ENCODE measurements around the gene FBXO10.
"Not testable (repeated sequence)": the region's sequence is repeated elsewhere in the genome, so short reads cannot be mapped to it uniquely, and the experiment has no call there.

FBXO10 gene

GRCh38 chr9:37510053-37510452, 66.1 kb downstream of the FBXO10 start:
- DNase-seq = not testable (repeated sequence)

GRCh38 chr9:37509536-37509935, 66.6 kb downstream of the FBXO10 start:
- no peak for DNase-seq

DNA sequence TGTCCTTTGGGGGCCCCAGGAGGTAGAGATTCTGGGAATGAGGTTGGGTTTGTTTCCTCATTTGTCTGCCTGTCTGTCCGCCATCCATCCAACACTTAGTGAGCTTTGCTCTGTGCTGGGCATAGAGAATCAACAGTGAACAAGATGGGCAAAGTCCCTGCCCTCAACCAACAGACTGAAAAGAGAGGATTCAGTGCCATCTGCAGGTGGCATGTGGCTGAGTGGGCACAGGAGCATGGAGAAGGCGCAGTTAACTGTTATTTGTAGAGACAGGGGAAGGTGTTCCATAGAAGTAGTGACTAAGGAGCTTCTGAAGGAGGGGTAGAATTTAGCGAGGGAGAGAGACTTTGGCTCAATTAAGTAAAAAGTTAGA, 67.4 kb downstream of the FBXO10 start:
- DNase-seq = no peak

DNA sequence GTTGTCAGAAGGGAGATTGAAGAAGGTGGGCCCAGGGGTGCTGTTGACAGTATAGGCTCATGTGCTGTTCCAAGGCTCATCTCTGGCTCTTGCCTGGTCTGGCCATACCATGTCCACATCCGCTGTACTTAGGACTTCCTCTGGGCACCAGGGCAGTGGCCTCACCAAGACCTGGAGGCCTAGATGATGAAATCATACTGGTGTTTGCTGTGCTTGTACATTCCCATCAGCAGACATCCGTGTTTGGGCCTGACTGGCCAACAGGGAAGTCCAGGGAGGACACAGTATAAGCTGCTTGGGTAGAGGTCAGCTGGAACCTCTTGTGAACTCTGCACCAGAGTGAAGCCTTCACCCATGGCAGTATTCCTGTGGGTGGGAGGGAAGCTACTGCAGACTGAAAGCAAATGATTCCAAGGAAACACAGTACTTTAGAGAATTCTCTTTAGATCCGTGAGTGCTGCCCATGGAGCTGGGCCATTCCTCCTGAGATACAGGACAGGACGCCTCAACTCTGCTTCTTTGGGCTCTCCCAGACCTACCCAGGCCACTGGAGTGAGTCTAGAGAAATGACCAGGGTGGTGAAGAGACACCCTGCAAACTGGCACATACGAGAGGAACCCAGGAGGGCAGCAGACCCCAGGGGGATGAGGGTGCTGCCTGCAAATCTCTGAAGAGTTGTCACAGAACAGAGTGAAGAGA, 67.9 kb downstream of the FBXO10 start:
- no peak for DNase-seq

DNA sequence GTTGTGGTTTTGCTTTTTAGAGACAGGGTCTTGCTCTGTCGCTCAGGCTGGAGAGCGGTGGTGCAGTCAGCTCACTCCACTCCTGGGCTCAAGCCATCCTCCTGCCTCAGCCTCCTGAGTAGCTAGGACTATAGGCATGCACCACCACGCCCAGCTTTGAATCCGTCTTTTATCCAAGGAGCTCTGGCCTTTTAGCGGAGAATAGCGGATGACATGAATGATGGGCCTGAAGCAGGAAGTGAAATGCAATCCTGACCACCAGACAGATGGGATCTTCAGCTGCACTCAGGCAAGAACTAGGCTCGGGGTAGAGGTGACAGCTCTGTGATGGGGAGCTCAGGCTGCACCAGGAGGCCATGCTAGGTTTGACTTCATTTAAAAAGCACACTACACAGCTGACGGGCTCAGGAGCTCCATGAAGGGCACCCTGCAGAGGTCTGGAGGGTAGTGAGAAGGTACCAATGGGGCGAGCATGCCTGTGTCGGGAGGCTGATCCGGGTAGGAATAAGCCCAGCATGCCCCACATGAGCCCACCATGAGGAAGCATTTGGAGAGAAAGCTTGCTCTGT, 68.5 kb downstream of the FBXO10 start:
- no peak for DNase-seq

DNA sequence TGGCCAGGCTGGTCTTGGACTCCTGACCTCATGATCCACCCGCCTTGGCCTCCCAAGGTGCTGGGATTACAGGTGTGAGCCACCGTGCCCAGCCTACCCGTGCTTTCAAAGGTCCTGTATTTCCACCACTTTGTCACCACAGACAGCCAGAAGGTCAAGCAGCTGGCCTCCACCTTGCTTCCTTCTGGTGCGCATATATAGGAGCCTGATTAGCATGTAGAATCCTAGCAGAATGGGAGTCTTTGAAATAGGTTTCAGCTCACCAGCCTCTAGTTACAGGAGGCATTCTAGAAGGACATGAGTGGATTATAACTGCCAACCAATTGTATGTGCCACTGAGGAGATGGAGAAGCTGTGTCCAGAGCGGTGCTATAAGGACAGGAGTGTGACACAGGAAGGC, 71.6 kb downstream of the FBXO10 start:
- no peak for DNase-seq

DNA sequence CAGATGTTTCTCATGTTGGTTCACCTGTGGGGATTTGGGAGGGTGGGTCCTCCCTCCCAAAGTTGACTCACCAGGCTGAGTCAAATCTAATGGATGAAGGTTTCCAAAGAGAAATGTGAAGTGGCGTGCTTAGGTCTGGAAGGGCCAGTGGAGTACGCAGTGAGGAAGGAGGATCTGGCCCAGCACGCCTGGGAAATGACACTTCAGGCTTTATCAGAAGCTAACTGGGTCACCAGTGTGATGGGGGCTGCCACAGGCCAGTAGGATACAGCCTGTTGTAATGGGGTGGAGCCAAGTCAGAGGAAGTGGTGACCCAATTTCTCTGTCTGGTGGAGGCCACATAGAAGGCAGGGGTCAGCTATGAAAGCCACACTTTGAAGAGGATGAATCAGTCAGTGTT, 72.4 kb downstream of the FBXO10 start:
- DNase-seq = no peak

DNA sequence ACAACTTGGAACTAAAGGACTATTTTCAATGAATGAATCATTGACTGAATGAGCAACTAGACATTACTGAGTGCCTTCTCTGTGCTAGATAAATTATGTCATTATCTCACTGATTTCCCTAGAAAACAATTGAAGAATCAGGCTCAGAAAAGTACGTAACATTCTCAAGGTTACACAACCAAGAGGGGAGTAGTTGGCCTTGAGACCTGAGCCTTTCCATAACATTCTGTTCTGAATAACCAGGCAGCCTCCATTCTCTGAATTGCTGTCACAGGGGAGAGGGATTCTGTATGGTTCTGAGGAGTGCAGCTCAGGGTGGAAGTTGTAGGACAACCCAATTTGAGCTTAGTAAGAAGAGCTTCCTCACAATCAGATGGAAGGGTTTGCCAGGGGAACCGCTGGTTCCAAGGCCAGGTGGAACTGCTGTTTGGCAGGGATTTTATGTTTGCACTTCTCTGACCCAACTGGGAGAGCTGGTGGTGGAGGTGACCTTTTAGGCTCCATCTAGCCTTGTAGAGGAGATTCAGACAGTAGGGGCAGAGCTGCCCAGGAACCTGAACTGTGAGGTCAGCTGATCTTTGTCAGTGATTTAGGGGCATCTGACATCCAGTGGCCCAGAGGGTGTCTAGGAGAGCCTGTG, 74.1 kb downstream of the FBXO10 start:
- no peak for DNase-seq

DNA sequence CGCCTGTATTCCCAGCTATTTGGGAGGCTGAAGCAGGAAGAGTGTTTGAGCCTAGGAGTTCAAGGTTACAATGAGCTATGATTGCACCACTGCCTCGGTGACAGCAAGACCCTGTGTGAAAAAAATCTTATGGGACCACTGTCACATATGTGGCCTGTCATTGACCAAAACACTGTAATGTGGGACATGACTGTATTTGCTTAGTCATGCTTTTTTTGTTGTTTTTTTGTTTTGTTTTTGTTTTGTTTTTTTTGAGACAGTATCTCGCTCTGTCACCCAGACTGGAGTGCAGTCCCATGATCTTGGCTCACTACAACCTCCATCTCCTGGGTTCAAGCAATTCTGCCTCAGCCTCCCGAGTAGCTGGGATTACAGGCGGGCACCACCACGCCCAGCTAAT, 76.9 kb downstream of the FBXO10 start:
- DNase-seq = no peak

- no peak for DNase-seq
These were observed 77.7 kb downstream of the FBXO10 start for GRCh38 chr9:37498457-37498856.

GRCh38 chr9:37497320-37497719, 78.9 kb downstream of the FBXO10 start:
- DNase-seq = no peak

DNA sequence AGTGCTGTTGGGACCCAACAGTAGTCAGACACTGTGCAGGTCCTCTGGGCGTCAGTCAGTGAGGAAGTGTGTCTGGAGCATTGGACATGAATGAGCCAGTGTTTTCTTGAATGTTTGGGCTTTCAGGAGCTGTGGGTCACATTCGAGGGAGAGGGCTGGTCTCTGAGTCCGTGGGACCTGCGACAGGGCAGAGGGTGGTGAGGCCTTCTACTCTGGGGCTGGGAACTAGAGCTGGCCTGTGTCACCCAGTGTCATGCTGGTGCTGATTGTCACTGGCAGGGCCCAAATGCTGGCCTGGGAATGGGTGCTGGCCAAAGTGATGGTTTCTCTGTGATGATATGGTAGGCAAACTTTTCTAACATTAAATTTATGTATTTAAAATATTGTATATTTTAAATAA, 80.2 kb downstream of the FBXO10 start:
- DNase-seq = no peak

DNA sequence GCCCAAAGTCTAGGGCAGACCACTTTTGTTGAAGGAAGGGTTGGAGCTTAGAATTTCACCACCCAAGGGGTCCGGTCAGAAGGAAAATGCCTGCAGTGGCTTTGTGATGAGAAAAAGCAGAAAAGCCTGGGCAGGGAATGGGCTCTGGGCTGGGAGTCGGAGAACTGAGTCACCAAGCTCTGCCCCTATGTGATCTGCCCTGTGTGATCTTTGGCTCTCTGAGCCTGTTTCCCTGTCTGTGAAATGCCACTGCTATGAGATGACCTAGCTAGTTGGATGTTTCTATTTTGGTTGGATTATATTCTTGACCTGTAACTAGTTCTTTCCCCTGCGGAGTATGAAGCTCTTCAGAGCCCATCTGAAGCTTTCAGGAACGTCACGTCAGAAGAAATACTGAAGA, 80.6 kb downstream of the FBXO10 start:
- no peak for DNase-seq

- DNase-seq = no peak
These were observed 84.2 kb downstream of the FBXO10 start for GRCh38 chr9:37491939-37492338.

DNA sequence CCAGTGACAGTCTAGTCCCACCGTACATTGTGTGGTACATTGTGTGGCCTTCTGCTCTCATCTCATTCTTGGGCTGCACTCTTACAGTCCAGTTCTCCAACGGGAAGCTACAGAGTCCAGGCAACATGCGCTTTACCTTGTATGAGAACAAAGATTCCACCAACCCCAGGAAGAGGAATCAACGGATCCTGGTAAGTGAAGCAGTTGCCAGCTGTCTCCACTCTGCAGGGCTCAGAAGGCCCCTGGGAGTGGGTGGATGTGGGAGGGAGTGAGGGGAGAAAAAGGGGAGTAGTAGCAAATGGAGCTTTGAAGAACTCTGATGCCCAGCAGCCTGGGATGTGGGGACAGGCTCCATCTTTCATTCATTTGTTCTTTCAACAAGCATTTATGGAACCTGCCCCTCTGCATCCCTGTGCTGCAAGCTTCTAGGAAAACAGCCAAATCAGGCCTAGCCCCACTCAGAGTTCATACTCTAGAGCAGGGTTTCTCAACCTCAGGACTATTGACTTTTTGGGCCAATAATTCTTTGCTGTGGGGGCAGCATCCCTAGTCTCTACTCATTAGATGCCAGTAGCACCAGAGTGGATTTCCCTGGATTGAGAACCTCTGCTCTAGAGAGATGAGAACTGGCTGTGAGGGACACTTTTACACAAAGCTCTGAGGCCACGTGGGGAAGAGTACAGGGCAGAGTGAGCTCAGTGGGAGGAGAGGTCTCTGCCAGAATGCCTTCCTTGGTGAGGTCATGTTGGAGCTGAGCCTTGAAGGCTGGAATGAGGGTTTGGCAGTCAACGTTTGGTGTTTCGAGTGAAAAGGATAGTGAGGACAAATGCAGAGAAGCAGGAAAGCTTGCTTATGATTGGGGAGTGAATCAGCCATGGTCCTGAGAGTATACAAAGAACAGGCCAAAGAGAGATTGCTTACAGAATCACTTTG, 89.3 kb downstream of the FBXO10 start:
- no peak for DNase-seq

- no peak for DNase-seq
These were observed 89.9 kb downstream of the FBXO10 start for GRCh38 chr9:37486256-37486615.

- DNase-seq = peak; percentile 90
These were observed 90.6 kb downstream of the FBXO10 start, which contains the start of gene POLR1E for GRCh38 chr9:37485389-37486255. POLR1E (plus strand) TSS chr9:37485948; CDS start chr9:37486048, 100 bp downstream.

GRCh38 chr9:37480759-37481158, 95.4 kb downstream of the FBXO10 start:
- no peak for DNase-seq

DNA sequence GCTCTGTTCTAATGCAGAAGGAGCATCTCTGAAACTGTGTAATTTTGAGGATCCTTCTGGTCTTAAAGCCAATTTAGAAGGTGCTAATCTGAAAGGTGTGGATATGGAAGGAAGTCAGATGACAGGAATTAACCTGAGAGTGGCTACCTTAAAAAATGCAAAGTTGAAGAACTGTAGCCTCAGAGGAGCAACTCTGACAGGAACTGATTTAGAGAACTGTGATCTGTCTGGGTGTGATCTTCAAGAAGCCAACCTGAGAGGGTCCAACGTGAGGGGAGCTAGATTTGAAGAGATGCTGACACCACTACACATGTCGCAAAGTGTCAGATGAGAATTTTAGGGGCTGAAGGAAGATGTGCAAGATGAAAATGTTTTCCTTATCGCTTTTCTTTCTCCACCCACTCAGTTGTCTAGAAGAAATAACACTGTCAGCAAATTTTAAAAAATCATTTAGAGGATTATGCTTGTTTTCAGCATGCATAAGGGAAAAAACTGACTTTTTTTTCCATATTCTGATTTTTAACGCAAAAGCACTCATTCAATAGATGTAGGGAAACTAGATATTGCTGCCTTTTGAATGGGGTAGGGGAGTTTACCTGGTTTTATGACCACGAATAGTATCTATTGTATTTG, 98.1 kb downstream of the FBXO10 start:
- DNase-seq = not testable (repeated sequence)

- DNase-seq = not testable (repeated sequence)
These were observed 98.7 kb downstream of the FBXO10 start for GRCh38 chr9:37477443-37477842.

DNA sequence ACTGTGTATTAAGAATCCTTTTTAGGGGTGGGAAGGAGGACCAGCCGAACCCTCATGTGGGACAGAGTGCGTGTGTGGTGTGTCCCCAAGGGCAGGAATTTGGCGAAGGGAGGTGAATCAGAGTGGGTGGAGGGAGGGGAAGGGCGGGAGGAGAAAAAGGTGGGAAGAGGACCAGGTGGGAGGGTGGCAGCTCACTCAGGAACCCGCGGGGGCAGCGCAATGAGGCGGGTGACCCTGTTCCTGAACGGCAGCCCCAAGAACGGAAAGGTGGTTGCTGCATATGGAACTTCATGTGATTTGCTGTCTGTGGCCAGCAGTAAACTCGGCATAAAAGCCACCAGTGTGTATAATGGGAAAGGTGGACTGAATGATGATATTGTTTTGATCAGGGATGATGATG, 99.2 kb downstream of the FBXO10 start:
- no peak for DNase-seq

GRCh38 chr9:37474438-37474837, 101.7 kb downstream of the FBXO10 start:
- DNase-seq = no peak

Data from NCI-H1105 (cell line).